Medulla oblongata (tissue), 1 donor: ENCODE results near the gene SOAT2.
"Not testable (repeated sequence)": the region's sequence is repeated elsewhere in the genome, so short reads cannot be mapped to it uniquely, and the experiment has no call there.

ENCODE experiments used
- DNase-seq: peaks from one replicate; pipeline ENCODE4 v3.0.0-alpha.2; 2015; ENCODE audit errors: extremely low spot score

Gene SOAT2

GRCh38 chr12:53101931-53102781, 1.1 kb upstream of the SOAT2 start:
- DNase-seq = no peak

GRCh38 chr12:53103860-53104305, 597 bp downstream of the SOAT2 start:
- no peak for DNase-seq

- no peak for DNase-seq
Observed at GRCh38 chr12:53105256-53105655, 2.0 kb downstream of the SOAT2 start.

DNA sequence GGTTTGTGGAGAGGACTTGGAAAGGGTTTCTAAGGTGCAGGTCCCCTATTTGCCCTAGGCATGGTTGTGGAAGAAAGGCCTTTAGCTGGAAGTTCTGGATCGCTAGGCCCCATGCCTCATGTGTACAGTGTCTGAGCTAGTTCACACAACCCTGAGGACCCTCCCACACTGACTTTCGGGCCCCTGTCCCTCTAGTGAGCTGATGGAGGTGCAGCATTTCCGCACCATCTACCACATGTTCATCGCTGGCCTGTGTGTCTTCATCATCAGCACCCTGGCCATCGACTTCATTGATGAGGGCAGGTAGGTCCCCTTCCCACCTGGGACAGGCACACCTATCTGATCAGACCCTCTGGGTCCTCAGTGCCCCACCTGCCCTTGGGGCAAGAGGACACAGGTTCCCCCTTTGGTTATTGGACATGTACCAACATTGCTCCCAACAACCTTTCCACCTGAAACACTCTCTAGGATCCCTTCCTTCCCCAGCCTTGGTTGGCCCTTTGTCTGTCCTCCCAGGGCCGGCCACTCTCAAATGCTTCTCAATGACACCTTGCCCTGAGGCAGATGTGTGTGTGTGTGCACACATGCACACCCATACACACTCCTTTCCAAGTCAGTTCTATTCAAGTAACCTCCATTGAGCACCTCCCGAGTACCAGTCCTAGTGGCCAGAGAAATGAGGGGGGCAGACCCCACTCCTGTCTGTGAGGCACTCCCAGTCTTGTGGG, 2.6 kb downstream of the SOAT2 start:
- DNase-seq = no peak

DNA sequence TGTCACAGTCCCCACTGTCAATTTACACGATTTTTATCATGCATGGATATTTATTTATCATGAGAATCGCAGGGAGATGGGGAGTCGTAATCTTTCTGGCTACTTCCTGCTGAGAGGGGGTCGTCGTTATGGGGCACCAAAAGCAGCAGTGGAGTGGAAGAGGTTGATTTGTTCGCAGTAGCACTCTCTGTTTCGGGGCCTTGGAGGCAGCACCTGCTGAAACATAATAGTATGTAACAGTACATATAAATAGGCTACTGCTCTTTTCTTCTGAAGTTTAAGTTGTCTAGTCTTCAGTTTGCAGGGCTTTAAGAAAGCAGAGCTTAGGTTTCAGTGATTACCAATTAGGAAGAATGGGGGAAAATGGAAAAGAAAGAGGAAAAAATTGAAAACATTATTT, 3.8 kb downstream of the SOAT2 start:
- DNase-seq = no peak

GRCh38 chr12:53112431-53112830, 9.1 kb downstream of the SOAT2 start:
- DNase-seq = not testable (repeated sequence)

DNA sequence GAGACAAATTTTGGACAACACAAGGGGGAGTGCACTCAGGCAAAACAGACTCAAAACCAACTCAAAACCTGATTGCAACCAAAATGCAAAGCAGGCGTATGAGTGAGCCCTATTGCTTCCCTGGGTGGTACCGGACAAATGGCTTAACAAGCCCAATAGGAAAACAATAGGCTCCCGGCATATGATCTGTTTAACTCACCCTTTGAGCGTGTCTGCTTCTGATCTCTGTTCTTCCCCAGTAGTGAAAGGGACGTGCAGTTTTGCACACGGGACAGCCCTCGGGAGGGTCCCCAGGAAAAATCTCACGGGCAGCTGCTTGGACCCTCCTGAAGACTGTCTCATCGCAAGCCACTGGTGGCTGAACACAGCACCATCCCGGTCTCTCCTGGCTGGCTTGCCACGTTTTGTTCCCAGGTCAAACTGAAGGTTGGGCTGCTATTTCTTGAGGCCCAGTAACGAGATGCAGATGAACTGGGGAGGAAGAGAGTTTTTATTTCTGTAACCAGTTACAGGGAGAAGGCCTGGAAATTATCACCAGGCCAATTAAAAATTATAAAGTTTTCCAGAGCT, 9.9 kb downstream of the SOAT2 start:
- no peak for DNase-seq

DNA sequence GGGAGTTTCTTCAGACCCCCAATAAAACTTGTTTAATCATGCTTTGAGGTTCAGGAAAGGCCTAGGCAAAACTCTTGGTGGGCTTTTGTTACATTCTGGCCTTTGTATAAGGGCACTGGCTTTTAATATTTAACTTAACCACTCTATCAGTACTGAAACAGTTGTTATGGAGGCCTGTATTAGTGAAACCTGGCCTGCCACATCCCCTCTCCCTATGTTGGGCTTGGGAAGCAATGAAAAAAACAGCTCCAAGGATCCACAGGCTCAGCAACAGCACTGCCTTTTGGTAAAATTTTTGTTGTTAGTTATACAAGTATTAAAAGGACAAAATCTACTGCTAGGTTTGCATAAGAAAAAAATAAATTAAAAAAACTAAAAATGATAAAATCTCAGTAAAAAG, 10.7 kb downstream of the SOAT2 start:
- DNase-seq = no peak

DNA sequence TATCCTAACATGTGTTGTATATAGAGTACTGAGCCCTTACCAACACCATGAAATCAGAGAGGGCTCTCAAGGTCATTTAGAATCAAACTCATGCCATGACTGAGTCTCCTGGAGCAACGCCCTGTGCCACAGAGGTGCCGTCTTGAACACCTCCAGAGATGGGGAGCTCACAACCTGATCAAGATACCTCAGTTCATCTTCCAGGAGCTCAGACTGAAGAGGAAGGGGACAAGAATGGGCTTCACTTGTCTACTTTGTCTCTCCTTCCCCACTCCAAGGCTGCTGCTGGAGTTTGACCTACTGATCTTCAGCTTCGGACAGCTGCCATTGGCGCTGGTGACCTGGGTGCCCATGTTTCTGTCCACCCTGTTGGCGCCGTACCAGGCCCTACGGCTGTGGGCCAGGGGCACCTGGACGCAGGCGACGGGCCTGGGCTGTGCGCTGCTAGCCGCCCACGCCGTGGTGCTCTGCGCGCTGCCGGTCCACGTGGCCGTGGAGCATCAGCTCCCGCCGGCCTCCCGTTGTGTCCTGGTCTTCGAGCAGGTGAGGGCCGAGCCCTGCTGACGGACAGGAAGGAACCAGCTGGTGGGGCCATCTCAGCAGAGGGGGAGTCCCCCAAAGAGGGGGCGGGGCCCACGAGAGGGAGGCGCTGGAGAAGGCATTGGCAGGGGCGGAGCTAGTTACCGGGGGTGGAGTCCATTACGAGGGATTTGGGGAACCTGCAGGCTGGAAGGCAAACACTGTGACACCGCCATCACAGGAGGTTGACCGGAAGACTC, 12.0 kb downstream of the SOAT2 start:
- DNase-seq = no peak

- no peak for DNase-seq
Observed at GRCh38 chr12:53115891-53116648, 12.8 kb downstream of the SOAT2 start.

- DNase-seq = no peak
Observed at GRCh38 chr12:53118751-53119300, 15.5 kb downstream of the SOAT2 start.

DNA sequence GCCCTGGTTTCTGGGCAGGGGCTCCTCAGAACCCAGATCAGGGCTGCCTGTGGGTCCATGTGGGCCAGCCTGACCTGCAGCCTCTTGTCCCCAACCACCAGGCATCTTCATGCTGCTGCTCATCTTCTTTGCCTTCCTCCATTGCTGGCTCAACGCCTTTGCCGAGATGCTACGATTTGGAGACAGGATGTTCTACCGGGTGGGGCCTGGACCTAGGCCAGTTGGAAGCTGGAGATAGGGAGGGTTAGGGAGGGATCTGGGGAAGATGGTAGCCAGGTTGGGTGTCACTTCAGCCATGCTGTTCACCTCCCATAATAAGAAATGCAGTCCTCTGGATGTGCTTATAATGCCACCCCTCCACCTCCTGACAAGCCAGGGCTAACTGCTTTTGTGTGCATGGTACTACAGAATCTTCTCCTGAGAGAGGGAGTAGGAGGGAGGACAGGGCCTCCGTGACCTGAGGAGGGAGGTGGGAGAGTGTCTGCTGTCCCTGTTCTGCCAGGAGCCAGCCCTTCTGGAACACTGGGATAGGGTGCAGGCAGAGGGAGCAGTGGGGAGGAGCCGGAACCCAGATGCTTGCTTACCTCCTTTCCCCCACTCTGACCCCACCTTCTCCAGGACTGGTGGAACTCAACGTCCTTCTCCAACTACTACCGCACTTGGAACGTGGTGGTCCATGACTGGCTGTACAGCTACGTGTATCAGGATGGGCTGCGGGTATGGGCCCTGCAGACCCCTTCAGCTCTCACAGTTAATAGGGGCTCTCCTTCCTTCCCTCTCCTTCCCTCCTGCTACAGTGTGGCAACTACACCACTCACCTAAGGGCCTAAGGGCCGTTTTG, 17.6 kb downstream of the SOAT2 start:
- DNase-seq = no peak

DNA sequence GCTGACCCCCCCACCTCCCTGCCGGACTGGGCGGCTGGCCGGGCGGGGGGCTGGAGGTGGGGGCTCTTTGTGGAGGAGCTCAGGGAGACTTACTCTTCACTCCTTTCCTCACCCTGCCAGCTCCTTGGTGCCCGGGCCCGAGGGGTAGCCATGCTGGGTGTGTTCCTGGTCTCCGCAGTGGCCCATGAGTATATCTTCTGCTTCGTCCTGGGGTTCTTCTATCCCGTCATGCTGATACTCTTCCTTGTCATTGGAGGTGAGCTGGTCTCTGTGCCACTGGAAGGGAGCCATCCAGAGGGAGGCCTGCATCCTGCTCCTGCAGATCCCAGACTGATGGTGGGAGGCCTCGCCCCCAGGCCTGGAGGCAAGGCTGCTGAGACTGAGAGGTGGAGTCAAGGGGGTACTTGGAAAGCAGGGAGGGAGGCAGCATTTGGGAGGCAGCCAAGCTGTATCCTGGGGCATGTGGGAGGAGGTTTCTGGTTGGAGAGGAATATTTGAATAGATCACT, 19.7 kb downstream of the SOAT2 start:
- no peak for DNase-seq

DNA sequence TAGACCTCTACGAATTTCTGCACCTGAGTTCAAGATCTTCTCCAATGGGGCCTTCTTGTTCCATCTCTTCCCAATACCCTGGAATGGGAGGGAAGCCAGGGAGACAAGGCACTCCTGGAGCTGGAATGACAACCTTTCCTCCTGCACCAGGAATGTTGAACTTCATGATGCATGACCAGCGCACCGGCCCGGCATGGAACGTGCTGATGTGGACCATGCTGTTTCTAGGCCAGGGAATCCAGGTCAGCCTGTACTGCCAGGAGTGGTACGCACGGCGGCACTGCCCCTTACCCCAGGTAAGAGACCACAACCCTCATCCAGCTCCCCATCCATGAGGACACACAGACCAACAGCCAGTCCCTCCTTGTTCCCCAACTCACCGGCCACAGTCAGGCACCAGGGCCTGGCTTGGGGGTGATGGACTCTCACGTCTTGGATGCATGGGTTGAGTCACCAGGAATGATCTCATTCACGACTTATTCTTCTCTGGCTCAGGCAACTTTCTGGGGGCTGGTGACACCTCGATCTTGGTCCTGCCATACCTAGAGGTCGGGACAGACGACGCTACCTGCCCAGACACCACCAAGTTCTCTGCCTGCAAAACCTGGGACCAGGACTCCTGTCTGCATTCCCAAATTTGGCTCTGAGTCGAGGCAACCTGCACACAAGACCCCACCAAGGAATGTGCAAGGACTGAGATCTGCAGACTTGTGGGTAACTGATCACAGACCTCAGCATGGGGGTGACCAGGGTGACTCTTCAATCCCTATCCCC, 20.5 kb downstream of the SOAT2 start:
- DNase-seq = no peak

DNA sequence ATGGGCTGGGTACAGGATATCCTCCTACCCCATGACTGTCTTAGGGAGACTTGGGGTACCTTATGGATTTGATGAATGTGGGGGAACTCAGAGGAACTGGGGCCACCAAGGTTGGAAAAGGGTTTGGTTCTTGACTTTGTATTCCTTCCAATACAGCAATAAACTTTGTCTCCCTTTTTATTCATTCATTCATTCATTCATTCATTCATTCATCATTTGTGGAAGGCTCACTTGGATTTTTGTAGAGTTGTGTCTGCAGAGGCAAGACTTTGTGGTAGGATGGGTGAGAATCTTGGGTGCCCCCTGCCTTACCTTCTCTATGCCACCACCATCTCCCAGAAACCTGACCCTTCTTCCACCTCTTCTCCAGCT, 21.1 kb downstream of the SOAT2 start:
- no peak for DNase-seq

GRCh38 chr12:53127169-53127568, 23.9 kb downstream of the SOAT2 start:
- no peak for DNase-seq

DNA sequence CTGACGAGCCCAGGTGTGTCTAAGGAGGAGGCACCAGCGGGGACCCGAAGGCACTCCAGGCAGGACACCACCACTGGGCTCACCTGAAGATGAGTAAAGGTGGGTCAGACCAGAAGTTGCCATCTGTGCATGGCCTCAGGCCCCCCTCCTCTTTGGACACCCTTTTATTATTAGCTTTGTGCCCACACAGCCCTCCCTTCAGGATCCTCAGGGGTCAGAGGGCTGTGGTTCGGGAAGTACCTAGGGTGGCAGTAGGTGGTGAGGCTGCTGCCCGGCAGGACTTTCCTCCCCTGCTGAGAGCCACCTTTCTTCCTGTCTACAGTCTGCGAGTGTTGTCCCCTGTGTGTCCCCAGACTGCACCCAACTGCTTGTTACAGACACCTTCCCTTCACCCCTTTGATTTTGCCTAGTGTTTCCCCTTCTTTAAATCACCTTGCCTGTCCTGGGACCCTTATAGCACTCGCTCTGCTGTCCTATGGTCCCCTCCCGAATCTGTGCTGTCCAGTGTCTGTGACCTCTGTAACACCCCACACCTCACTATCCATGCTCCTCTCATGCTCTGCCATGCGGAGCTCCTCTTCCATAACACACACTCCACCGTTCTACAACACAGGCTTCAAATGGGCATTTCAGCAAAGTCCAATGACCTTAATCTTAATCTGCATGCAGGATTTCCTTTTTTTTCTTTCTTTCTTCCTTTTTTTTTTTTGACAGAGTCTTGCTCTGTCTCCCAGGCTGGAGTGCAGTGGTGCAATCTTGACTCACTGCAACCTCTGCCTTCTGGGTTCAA, 25.7 kb downstream of the SOAT2 start:
- DNase-seq = no peak

- no peak for DNase-seq
Observed at GRCh38 chr12:53131844-53132243, 28.6 kb downstream of the SOAT2 start.
